Measurements from ENCODE around the gene ZNF532.
"Not testable (repeated sequence)": the region's sequence is repeated elsewhere in the genome, so short reads cannot be mapped to it uniquely, and the experiment has no call there.

ZNF532 gene

GRCh38 chr18:58848685-58849084 lies 16.0 kb upstream of the ZNF532 start:
- DNase-seq, result no peak

GRCh38 chr18:58850786-58851469 lies 13.7 kb upstream of the ZNF532 start:
- DNase-seq, result no peak

GRCh38 chr18:58851856-58852255 lies 12.8 kb upstream of the ZNF532 start:
- no peak for DNase-seq

GRCh38 chr18:58852629-58853028 lies 12.0 kb upstream of the ZNF532 start:
- DNase-seq, result no peak

DNA sequence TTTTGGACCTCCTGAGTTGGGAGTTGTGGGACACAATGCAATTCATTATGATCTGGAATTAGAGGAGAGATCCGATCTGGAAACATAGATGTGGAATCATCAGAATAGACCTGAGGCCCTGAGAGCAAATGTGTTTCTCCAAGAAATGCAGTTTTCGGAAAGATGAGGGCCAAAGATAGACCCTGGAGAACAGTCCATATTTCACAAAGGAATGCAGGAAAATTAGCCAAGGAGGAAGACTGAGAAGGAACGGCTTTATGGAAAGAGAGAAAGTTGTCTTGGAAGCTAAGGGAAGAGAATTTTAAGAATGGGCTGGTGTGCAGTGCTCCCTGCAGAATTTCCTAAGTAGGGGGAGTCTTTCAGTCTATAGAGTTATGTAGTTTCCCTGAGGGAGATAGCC lies 11.1 kb upstream of the ZNF532 start:
- DNase-seq, result no peak

- DNase-seq, result not testable (repeated sequence)
Measured at GRCh38 chr18:58855521-58855920, 9.2 kb upstream of the ZNF532 start.

- DNase-seq, result no peak
Measured at GRCh38 chr18:58856881-58857280, 7.8 kb upstream of the ZNF532 start.

DNA sequence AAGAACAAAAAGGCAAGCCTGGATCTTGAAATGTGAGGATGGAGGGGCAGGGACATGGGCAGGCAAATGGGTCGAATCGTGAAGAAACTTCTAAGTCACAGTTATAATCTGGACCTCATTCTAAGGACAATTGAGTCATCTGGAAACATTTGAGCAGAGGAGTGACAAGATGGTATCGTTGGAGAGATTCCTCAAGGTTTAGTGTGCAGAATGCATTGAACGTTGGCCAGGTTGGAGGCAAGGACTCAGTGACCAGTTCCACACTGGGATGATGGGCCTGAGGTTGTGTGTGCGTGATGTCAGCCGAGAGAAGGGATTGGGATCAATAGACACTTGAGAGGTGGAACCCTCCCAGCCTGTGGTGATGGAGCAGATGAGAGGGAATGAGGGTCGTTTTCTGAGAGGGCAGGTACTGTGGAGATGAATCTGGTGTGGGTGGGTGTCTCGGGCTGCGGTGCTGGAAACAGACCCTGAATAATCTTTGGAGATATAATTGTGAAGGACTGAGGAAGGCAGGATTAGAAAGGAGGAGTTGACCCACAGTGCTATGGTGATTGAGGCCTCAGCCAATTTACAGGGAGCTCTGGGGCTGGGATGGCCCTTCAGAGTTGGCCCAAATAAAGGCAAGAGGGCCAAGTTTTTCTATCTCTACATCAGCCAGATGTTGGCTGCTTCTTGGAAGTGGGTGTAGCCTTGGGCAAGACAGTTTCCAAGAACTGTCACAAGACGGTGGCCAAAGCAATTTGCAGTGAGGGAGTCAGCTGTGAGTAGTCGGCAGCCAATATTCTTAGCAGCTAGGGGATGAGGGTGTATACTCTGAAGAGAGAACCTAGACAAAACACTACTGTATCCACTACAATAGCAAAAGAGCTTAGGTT lies 5.8 kb upstream of the ZNF532 start:
- DNase-seq, result no peak

- no peak for DNase-seq
Measured at GRCh38 chr18:58859907-58860306, 4.8 kb upstream of the ZNF532 start.

DNA sequence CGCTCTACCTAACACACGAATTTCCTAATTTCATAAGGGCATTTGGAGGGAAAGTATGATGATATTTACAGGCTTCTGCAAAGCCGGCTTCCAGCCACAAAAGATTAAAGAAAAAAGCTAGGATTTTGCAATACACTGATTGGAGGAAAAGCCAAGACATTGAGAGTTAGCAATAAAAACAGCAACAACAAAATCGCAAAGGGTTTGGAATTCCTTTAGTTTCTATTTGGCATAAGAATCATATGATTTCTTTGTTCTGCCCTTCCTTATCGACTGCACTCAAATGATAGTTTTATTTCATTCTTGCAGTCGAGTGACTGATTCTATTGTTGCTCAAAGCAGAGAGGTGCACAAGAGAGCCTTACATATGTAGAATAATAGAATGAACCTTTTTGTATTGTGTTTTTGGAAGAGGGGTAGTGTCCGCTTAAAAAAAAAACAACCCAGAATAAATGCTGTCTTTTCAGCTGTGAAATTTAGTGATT lies 3.9 kb upstream of the ZNF532 start:
- no peak for DNase-seq

DNA sequence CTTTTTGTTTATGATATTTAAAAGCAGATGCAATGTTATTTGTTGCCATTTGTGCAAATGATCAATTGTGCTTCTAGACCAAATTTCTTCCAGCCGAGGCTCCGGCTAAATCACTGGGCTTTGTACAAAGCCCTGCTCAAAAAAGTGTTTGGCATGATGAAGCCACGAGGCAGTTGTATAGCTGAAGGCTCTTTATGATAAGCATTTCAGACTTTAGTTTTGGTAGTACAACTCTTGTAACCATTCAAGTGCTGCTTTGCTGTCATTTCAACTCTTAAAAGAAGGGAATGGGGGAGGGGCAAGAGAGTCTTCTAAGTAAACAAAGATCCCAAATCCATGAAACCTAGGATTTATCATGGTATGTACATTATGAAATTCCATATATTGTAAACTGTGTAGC lies 3.3 kb upstream of the ZNF532 start:
- no peak for DNase-seq

DNA sequence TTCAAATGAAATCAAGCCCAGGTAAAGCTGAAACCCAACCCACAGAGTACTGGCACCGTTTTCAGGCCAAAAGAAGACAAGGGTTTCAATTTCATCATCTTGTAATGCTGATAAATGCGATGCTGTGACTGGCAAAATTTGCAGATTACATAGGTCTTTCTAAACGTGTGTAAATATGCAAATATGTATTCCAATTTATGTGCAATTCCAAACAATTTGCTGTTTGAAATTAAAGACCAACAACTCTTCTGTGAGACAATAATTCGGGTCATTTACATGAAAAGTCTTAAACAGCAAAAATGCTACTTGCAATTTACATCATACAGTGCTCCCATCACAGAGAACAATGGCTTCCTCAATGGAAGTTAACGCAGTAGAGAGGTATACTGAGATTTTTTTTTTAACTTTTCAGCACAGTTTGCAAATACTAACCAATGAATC lies 2.8 kb upstream of the ZNF532 start:
- no peak for DNase-seq

GRCh38 chr18:58862356-58862755 lies 2.3 kb upstream of the ZNF532 start:
- no peak for DNase-seq

DNA sequence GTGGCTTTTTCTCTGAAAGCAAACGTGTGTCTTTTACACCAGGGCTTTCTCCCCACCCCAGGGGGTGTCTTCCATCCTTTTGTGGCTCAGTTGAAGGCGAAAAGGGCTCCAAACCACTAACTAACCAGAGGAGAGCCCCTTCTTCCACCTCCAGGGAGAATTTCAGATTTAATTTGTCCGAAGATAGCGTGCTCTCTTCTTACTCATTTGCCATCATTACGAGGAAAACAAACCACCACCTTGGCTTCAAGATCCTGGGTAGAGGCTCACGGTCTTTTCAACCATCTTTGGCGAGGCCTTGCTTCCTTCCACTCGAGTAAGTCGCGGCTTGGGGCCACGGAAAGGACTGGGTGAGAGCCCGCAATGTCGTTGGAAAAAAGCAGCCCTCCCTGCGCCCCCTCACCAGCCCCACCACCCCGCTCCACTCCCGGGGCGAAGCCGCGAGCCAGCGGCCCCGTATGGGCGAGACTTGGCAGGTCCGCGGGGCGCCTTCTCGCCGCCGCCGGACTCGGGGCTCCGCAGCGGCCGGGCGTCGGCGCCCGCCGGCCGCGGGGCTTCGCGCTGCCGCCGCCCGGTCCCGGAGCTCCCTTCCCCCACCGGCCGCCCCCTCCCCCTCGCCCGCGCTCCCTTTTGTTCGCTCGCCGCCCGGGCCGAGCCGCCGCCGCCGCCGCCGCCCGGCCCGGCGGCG lies 1.7 kb upstream of the ZNF532 start:
- peak; percentile 19 for DNase-seq

- DNase-seq, result peak; percentile 42
Measured at GRCh38 chr18:58863539-58864145, 1.0 kb upstream of the ZNF532 start.

GRCh38 chr18:58865033-58865590 lies 435 bp downstream of the ZNF532 start:
- no peak for DNase-seq

GRCh38 chr18:58865701-58866065 lies 1.0 kb downstream of the ZNF532 start:
- no peak for DNase-seq

GRCh38 chr18:58866066-58866772 lies 1.5 kb downstream of the ZNF532 start:
- no peak for DNase-seq

GRCh38 chr18:58866773-58867150 lies 2.1 kb downstream of the ZNF532 start:
- no peak for DNase-seq

DNA sequence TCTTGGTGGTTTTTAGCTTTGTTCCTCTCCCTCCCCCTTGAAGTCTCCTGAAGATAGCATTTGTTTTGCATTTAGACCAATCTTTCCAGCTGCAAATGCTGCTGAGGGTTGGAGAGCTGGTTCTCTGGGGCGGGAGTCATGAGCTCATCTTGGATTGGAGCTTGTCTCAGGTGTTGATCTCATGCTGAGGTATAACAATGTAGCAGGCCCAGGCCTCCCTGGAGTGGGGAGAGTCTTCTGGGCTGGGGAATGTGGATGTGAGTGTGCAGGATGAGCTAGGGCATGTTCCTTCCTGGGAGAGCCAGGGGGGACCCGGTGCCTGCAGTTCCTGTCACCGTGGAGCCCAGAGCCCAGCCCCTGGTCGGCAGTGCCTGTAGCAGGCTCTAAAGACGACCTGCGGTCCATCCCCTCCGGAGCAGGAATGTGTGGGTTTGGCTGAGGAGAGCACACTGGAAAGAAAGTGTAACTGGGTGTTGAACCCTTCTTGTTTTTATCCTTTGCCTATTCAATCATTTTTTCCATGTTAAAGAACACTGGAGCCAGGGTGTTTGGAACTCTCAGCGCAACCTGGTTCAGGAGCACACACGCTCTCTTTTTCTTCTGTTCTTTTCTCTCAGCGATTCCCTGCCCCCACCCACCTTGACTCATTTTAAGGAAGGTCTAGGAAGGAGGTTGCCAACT lies 2.7 kb downstream of the ZNF532 start:
- no peak for DNase-seq

DNA sequence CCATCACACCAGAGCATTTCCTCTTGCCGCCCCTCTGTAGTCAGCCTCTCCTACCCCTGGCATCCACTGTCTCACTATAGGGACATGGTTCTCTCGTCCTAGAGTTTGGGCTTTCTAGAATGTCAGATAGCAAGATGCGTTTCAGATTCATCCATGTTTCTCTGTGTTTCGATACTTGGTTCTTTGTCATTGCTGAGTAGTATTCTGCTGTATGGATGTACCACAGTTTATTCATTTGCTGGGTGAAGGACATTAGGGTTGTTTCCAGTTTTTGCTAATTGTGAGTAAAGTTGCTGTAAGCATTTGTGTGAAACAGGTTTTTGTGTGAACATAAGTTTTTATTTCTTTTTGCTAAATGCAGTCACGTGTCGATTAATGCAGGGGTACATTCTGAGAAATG lies 3.8 kb downstream of the ZNF532 start:
- DNase-seq, result no peak

- no peak for DNase-seq
Measured at GRCh38 chr18:58870130-58870529, 5.5 kb downstream of the ZNF532 start.

Measured in stimulated activated CD4-positive, alpha-beta T cell treated with anti-CD3 and anti-CD28 coated beads, Interleukin-4, amount 100 ng/mL, for 1 hour (primary cell).